Activated CD8-positive, alpha-beta T cell treated with anti-CD3 and anti-CD28 coated beads for 36 hours (primary cell): ENCODE measurements around the gene DPM3. TPM values are rescaled to one million over a fixed set of nuclear protein-coding genes. Genes with fewer than 3 reads are reported as not detected.
"Not testable (repeated sequence)": the region's sequence is repeated elsewhere in the genome, so short reads cannot be mapped to it uniquely, and the experiment has no call there.

Source experiments
- ATAC-seq: fragments of 200-7000 bp; cut with Tn5 transposase; one replicate; pipeline ENCODE4 v1.10.0; 2021; ENCODE audit warnings: mild to moderate bottlenecking, moderate library complexity
- CTCF ChIA-PET: fragments of 350-600 bp; sonication (Branson Sonifier 250); formaldehyde crosslinking; loops from one replicate; lab custom pipeline; 2021; ENCODE audit warnings: antibody characterized with exemption; lab: Charles Lee
- POLR2A ChIA-PET: fragments of 350-600 bp; sonication (Branson Sonifier 250); formaldehyde crosslinking; loops from one replicate; lab custom pipeline; 2021; ENCODE audit warnings: antibody characterized with exemption; lab: Charles Lee
- DNase-seq: peaks from one replicate; pipeline ENCODE4 v3.0.0-alpha.2; 2020
- H3K27ac Mint-ChIP-seq: one replicate; pipeline ENCODE4 v1.8.0; 2021; ENCODE audit warnings: mild to moderate bottlenecking, mixed read lengths
- H3K27me3 Mint-ChIP-seq: one replicate; pipeline ENCODE4 v1.8.0; 2021; ENCODE audit warnings: mixed read lengths
- H3K36me3 Mint-ChIP-seq: one replicate; pipeline ENCODE4 v1.8.0; 2021; ENCODE audit warnings: low read depth, mixed read lengths
- H3K4me1 Mint-ChIP-seq: one replicate; pipeline ENCODE4 v1.8.0; 2021; ENCODE audit warnings: low read depth, mixed read lengths
- H3K4me3 Mint-ChIP-seq: one replicate; pipeline ENCODE4 v1.8.0; 2021; ENCODE audit warnings: mild to moderate bottlenecking, moderate library complexity, mixed read lengths
- H3K9me3 Mint-ChIP-seq: one replicate; pipeline ENCODE4 v1.8.0; 2021; ENCODE audit warnings: mixed read lengths
- CTCF ChIP-seq: fragments of 200-600 bp; IDR thresholded peaks from one replicate; pipeline ENCODE4 v1.8.0; 2022; ENCODE audit warnings: antibody characterized with exemption, mild to moderate bottlenecking
- intact Hi-C: fragments of 100-400 bp; cut with micrococcal nuclease; formaldehyde crosslinking; loops from one replicate; pipeline ENCODE4 v1.10.0; 2022
- total RNA-seq, 2 experiments: library from RNA; stranded (reverse); gene quantifications; one replicate each; pipeline ENCODE4 v1.2.3, GENCODE V29; 2021

DPM3 gene
- total RNA-seq, 2 experiments from 2014 or later: 37.1 to 38.1 TPM

GRCh38 chr1:155167166-155168104 is 27.1 kb upstream of the DPM3 start:
- TF ChIP-seq CTCF: peak; percentile 90
- ChIA-PET POLR2A (interaction anchor here (0.6 to 2.1 kb wide), 5 partner anchors 8 to 87 kb away, joined by 3 to 10 read pairs (median 4); no protein-coding TSS in a partner anchor), CTCF (interaction anchor here (0.6 to 13.3 kb wide), 36 partner anchors 9 to 212 kb away, joined by 3 to 312 read pairs (median 6); partner anchors contain the start of genes EFNA4, MTX1, PBXIP1 and SLC50A1)
- intact Hi-C loops: loop anchor here (2.0 to 5.0 kb wide), 2 partner anchors 60 to 73 kb away; no protein-coding TSS in a partner anchor
- ATAC-seq (peak; percentile 82), DNase-seq (peak; percentile 94)
- H3K36me3 Mint-ChIP-seq: peaks cover 21% of the 10 kb centered on the region
- H3K9me3 Mint-ChIP-seq: no peaks in the 10 kb centered on the region
- H3K27me3 Mint-ChIP-seq: no peaks in the 10 kb centered on the region
- peak overlapping the region; percentile 50 for H3K4me3 Mint-ChIP-seq
- H3K27ac Mint-ChIP-seq: no peak overlapping the region
- H3K4me1 Mint-ChIP-seq: peaks cover 25% of the 10 kb centered on the region

- Mint-ChIP-seq H3K27me3 (no peaks in the 10 kb centered on the region), H3K4me3 (peak overlapping the region; percentile 45), H3K4me1 (peaks cover 16% of the 10 kb centered on the region), H3K36me3 (peaks cover 15% of the 10 kb centered on the region), H3K9me3 (no peaks in the 10 kb centered on the region), H3K27ac (no peak overlapping the region)
- intact Hi-C loops: loop anchor here (2.0 to 5.0 kb wide), 2 partner anchors 59 to 72 kb away; no protein-coding TSS in a partner anchor
- DNase-seq (no peak), ATAC-seq (peak; percentile 2)
- ChIA-PET POLR2A (interaction anchor here (1.1 to 2.1 kb wide), 5 partner anchors 9 to 75 kb away, joined by 3 to 10 read pairs (median 4); no protein-coding TSS in a partner anchor), CTCF (interaction anchor here (0.7 to 13.3 kb wide), 24 partner anchors 9 to 211 kb away, joined by 3 to 312 read pairs (median 8); partner anchors contain the start of genes ADAM15, EFNA4, PBXIP1 and SLC50A1)
- no peak for TF ChIP-seq CTCF
Observed at GRCh38 chr1:155166471-155167165, 26.3 kb upstream of the DPM3 start.

GRCh38 chr1:155166051-155166470 is 25.7 kb upstream of the DPM3 start:
- Mint-ChIP-seq H3K4me1 (peaks cover 11% of the 10 kb centered on the region), H3K27me3 (no peaks in the 10 kb centered on the region), H3K27ac (no peak overlapping the region), H3K36me3 (peaks cover 15% of the 10 kb centered on the region), H3K4me3 (no peak overlapping the region), H3K9me3 (no peaks in the 10 kb centered on the region)
- no peak for TF ChIP-seq CTCF
- no peak for DNase-seq
- ChIA-PET POLR2A (interaction anchor here (1.1 to 2.0 kb wide), 3 partner anchors 9 to 74 kb away, joined by 3 to 6 read pairs (median 3); no protein-coding TSS in a partner anchor), CTCF (interaction anchor here (1.2 to 13.3 kb wide), 10 partner anchors 9 to 115 kb away, joined by 3 to 312 read pairs (median 12); partner anchors contain the start of gene ADAM15)
- no peak for ATAC-seq
- intact Hi-C loops: loop anchor here (2.0 to 5.0 kb wide), 2 partner anchors 59 to 71 kb away; no protein-coding TSS in a partner anchor

GRCh38 chr1:155164625-155165024 is 24.3 kb upstream of the DPM3 start:
- H3K4me3 Mint-ChIP-seq, ATAC-seq, POLR2A ChIA-PET, H3K27me3 Mint-ChIP-seq, DNase-seq, H3K9me3 Mint-ChIP-seq, H3K36me3 Mint-ChIP-seq, H3K27ac Mint-ChIP-seq: not testable (repeated sequence)
- intact Hi-C loops: loop anchor here (5.0 kb wide), 1 partner anchor 57 kb away; no protein-coding TSS in a partner anchor
- H3K4me1 Mint-ChIP-seq: peaks cover 11% of the 10 kb centered on the region
- CTCF ChIA-PET: interaction anchor here (2.6 to 13.3 kb wide), 2 partner anchors 8 to 74 kb away, joined by 10 to 312 read pairs; partner anchors contain the start of gene KRTCAP2

GRCh38 chr1:155163785-155164184 is 23.5 kb upstream of the DPM3 start:
- H3K27ac Mint-ChIP-seq, H3K27me3 Mint-ChIP-seq, ATAC-seq, DNase-seq, H3K4me3 Mint-ChIP-seq, POLR2A ChIA-PET, H3K9me3 Mint-ChIP-seq, H3K36me3 Mint-ChIP-seq, intact Hi-C loops: not testable (repeated sequence)
- CTCF ChIA-PET: interaction anchor here (1.0 to 13.3 kb wide), 3 partner anchors 9 to 79 kb away, joined by 3 to 312 read pairs (median 10); partner anchors contain the start of gene KRTCAP2
- peaks cover 11% of the 10 kb centered on the region for H3K4me1 Mint-ChIP-seq

GRCh38 chr1:155162631-155163030 is 22.3 kb upstream of the DPM3 start:
- POLR2A ChIA-PET, H3K4me3 Mint-ChIP-seq, DNase-seq, intact Hi-C loops, H3K4me1 Mint-ChIP-seq, H3K27me3 Mint-ChIP-seq, H3K36me3 Mint-ChIP-seq, ATAC-seq, H3K9me3 Mint-ChIP-seq, H3K27ac Mint-ChIP-seq: not testable (repeated sequence)
- CTCF ChIA-PET: interaction anchor here (0.9 to 2.6 kb wide), 3 partner anchors 10 to 25 kb away, joined by 3 to 10 read pairs (median 3); partner anchors contain the start of gene KRTCAP2
